H9 (cell line): ENCODE results near the gene TPP1. TPM values are rescaled to one million over a fixed set of nuclear protein-coding genes. Genes with fewer than 3 reads are reported as not detected.

Source experiments
- DNase-seq: peaks from one replicate; pipeline ENCODE4 v3.0.0-alpha.2; 2017
- H2AFZ ChIP-seq: one replicate; pipeline ENCODE4 v1.6.1; 2013; ENCODE audit warnings: mild to moderate bottlenecking, low read length, control low read depth, moderate library complexity
- H2AK5ac ChIP-seq: 2 replicates; pipeline ENCODE4 v1.6.1; 2013; ENCODE audit warnings: low read length, control low read depth, mixed read lengths; ENCODE audit not compliant: insufficient read length
- H2BK120ac ChIP-seq: one replicate; pipeline ENCODE4 v1.6.1; 2013; ENCODE audit warnings: low read depth, mild to moderate bottlenecking, low read length, control low read depth, inconsistent platforms; ENCODE audit not compliant: poor library complexity, severe bottlenecking
- H2BK12ac ChIP-seq: 2 replicates; pipeline ENCODE4 v1.6.1; 2013; ENCODE audit warnings: low read length, control low read depth, mixed read lengths, low read depth; ENCODE audit not compliant: insufficient read length
- H2BK15ac ChIP-seq: 2 replicates; pipeline ENCODE4 v1.6.1; 2013; ENCODE audit warnings: low read depth, low read length, control low read depth
- H2BK20ac ChIP-seq: one replicate; pipeline ENCODE4 v1.6.1; 2013; ENCODE audit warnings: low read depth, mild to moderate bottlenecking, low read length, control low read depth, inconsistent platforms; ENCODE audit not compliant: poor library complexity, severe bottlenecking
- H2BK5ac ChIP-seq: 2 replicates; pipeline ENCODE4 v1.6.1; 2013; ENCODE audit warnings: low read length, control low read depth, mixed read lengths; ENCODE audit not compliant: insufficient read length
- H3K14ac ChIP-seq: 2 replicates; pipeline ENCODE4 v1.6.1; 2013; ENCODE audit warnings: low read length, control low read depth; ENCODE audit not compliant: insufficient read depth
- H3K18ac ChIP-seq: 2 replicates; pipeline ENCODE4 v1.6.1; 2013; ENCODE audit warnings: low read depth, mild to moderate bottlenecking, mixed read lengths, low read length, control low read depth; ENCODE audit not compliant: insufficient read length
- H3K23ac ChIP-seq: 2 replicates; pipeline ENCODE4 v1.6.1; 2013; ENCODE audit warnings: low read length, control low read depth, mixed read lengths, low read depth; ENCODE audit not compliant: insufficient read length
- H3K23me2 ChIP-seq: 2 replicates; pipeline ENCODE4 v1.6.1; 2013; ENCODE audit warnings: low read depth, mild to moderate bottlenecking, mixed read lengths, low read length, control low read depth; ENCODE audit not compliant: insufficient read length, poor library complexity, severe bottlenecking
- H3K27ac ChIP-seq: 2 replicates; pipeline ENCODE4 v1.5.1; 2013; ENCODE audit warnings: low read length, control low read depth, mixed read lengths, low read depth; ENCODE audit not compliant: insufficient read length
- H3K27me3 ChIP-seq: 2 replicates; pipeline ENCODE4 v1.6.1; 2013; ENCODE audit warnings: low read length, control low read depth, inconsistent platforms; ENCODE audit not compliant: insufficient read depth
- H3K4ac ChIP-seq: 2 replicates; pipeline ENCODE4 v1.6.1; 2013; ENCODE audit warnings: low read depth, mild to moderate bottlenecking, control low read depth, inconsistent platforms, low read length, moderate library complexity
- H3K4me1 ChIP-seq: 2 replicates; pipeline ENCODE4 v1.6.1; 2013; ENCODE audit warnings: low read length, control low read depth, inconsistent platforms; ENCODE audit not compliant: insufficient read depth
- H3K4me2 ChIP-seq: 2 replicates; pipeline ENCODE4 v1.6.1; 2013; ENCODE audit warnings: low read length, control low read depth, mixed read lengths; ENCODE audit not compliant: insufficient read length, insufficient read depth
- H3K56ac ChIP-seq: 2 replicates; pipeline ENCODE4 v1.6.1; 2013; ENCODE audit warnings: low read depth, mild to moderate bottlenecking, mixed read lengths, low read length, control low read depth; ENCODE audit not compliant: insufficient read length
- H3K79me1 ChIP-seq: 2 replicates; pipeline ENCODE4 v1.6.1; 2013; ENCODE audit warnings: low read depth, mild to moderate bottlenecking, moderate library complexity, low read length, control low read depth, inconsistent platforms; ENCODE audit not compliant: insufficient read depth, poor library complexity, severe bottlenecking
- H3K79me2 ChIP-seq: 2 replicates; pipeline ENCODE4 v1.6.1; 2013; ENCODE audit warnings: low read length, control low read depth, inconsistent platforms; ENCODE audit not compliant: insufficient read depth
- H3K9ac ChIP-seq: 2 replicates; pipeline ENCODE4 v1.6.1; 2013; ENCODE audit warnings: low read length, control low read depth, mixed read lengths; ENCODE audit not compliant: insufficient read length; ENCODE audit errors: extremely low read depth
- H3K9me3 ChIP-seq: one replicate; pipeline ENCODE4 v1.6.1; 2013; ENCODE audit warnings: low read depth, low read length, inconsistent platforms; ENCODE audit not compliant: control insufficient read depth
- H3T11ph ChIP-seq: one replicate; pipeline ENCODE4 v1.6.1; 2013; ENCODE audit warnings: mild to moderate bottlenecking, low read length, control low read depth, inconsistent platforms
- H4K20me1 ChIP-seq: one replicate; pipeline ENCODE4 v1.6.1; 2013; ENCODE audit not compliant: control insufficient read depth, insufficient read length, insufficient read depth
- H4K5ac ChIP-seq: 2 replicates; pipeline ENCODE4 v1.6.1; 2013; ENCODE audit warnings: low read depth, mild to moderate bottlenecking, mixed read lengths, low read length, control low read depth; ENCODE audit not compliant: insufficient read length
- H4K8ac ChIP-seq: replicated peaks from 2 replicates; pipeline ENCODE4 v1.6.1; 2013; ENCODE audit warnings: low read length, control low read depth, mixed read lengths, low read depth; ENCODE audit not compliant: insufficient read length
- H4K91ac ChIP-seq: 2 replicates; pipeline ENCODE4 v1.6.1; 2013; ENCODE audit warnings: low read depth, mild to moderate bottlenecking, moderate library complexity, mixed read lengths, low read length, control low read depth; ENCODE audit not compliant: insufficient read length
- H3K27ac Mint-ChIP-seq, 3 experiments: 2 replicates in 2 of 3; 3 replicates in 1 of 3; pipeline ENCODE4 v1.8.0; 2020 to 2021; ENCODE audit warnings: mixed read lengths in 3 of 3, mild to moderate bottlenecking in 1 of 3, moderate library complexity in 1 of 3
- H3K27me3 Mint-ChIP-seq: 2 replicates; pipeline ENCODE4 v1.8.0; 2021; ENCODE audit warnings: low read depth, mild to moderate bottlenecking, moderate library complexity, mixed read lengths
- H3K36me3 Mint-ChIP-seq, 3 experiments: 2 replicates in 2 of 3; 3 replicates in 1 of 3; pipeline ENCODE4 v1.8.0; 2020 to 2021; ENCODE audit warnings: low read depth in 3 of 3, mixed read lengths in 3 of 3; ENCODE audit not compliant: insufficient read depth in 1 of 3
- H3K4me1 Mint-ChIP-seq, 2 experiments: 2 replicates each; pipeline ENCODE4 v1.8.0; 2020; ENCODE audit warnings: mixed read lengths in 2 of 2
- H3K4me3 Mint-ChIP-seq, 2 experiments: 2 replicates in 1 of 2; 3 replicates in 1 of 2; pipeline ENCODE4 v1.8.0; 2020 to 2021; ENCODE audit warnings: mild to moderate bottlenecking in 2 of 2, mixed read lengths in 2 of 2, moderate library complexity in 1 of 2
- H3K9me3 Mint-ChIP-seq, 2 experiments: 2 replicates in 1 of 2; 3 replicates in 1 of 2; pipeline ENCODE4 v1.8.0; 2020; ENCODE audit warnings: mild to moderate bottlenecking in 2 of 2, mixed read lengths in 2 of 2, moderate library complexity in 1 of 2
- CTCF ChIP-seq: fragments of 200-600 bp; sonication (generic); conservative IDR thresholded peaks from 3 replicates; pipeline ENCODE4 v1.8.0; 2021; ENCODE audit warnings: antibody characterized with exemption, mild to moderate bottlenecking
- WGBS: extraction: QIAGEN DNeasy Blood & Tissue Kit; methylation state at CpG from one replicate; pipeline ENCODE4 v1.1.7; 2013; ENCODE audit warnings: missing lambda C conversion rate, low lambda C conversion rate, mixed read lengths; ENCODE audit not compliant: insufficient read length; ENCODE audit errors: extremely low coverage; 5-methylcytosine and 5-hydroxymethylcytosine counted together
- total RNA-seq: library from RNA; stranded (reverse); gene quantifications from 2 replicates; pipeline ENCODE4 v1.2.1, GENCODE V29; 2021

The TPP1 gene
- total RNA-seq, 1 experiment from 2014 or later: 37.2 TPM

GRCh38 chr11:6646576-6646917, 27.3 kb upstream of the TPP1 start:
- no peak overlapping the region for H3K4me3 Mint-ChIP-seq
- no peak overlapping the region for H3K4ac ChIP-seq
- H2BK15ac ChIP-seq: no peak overlapping the region
- H2BK20ac ChIP-seq: no peak overlapping the region
- H4K20me1 ChIP-seq: no peaks in the 10 kb centered on the region
- H3K23ac ChIP-seq: no peak overlapping the region
- H4K5ac ChIP-seq: no peak overlapping the region
- no peak overlapping the region for H3K9ac ChIP-seq
- no peaks in the 10 kb centered on the region for H3K79me2 ChIP-seq
- no peaks in the 10 kb centered on the region for H3K4me1 Mint-ChIP-seq
- H3K23me2 ChIP-seq: no peaks in the 10 kb centered on the region
- no peak overlapping the region for H2AFZ ChIP-seq
- H3K56ac ChIP-seq: no peak overlapping the region
- H3K27ac ChIP-seq: no peak overlapping the region
- H3K4me1 ChIP-seq: peaks cover 2% of the 10 kb centered on the region; the same call in 1 of the 2 replicates
- no peak overlapping the region for H3K27ac Mint-ChIP-seq
- no peak overlapping the region for H3K4me2 ChIP-seq
- no peak overlapping the region for H2AK5ac ChIP-seq
- H4K8ac ChIP-seq: no peak overlapping the region
- no peaks in the 10 kb centered on the region for H3K9me3 ChIP-seq
- H2BK5ac ChIP-seq: no peak overlapping the region
- 0 out of 2 replicates have a peak, but pooled peaks cover under 1% of the 10 kb centered on the region for H3K27me3 ChIP-seq
- DNase-seq: no peak
- TF ChIP-seq CTCF: no peak
- H3K27me3 Mint-ChIP-seq: 0 out of 2 replicates have a peak, but pooled peaks cover 2% of the 10 kb centered on the region
- no peaks in the 10 kb centered on the region for H3K36me3 Mint-ChIP-seq
- H3K9me3 Mint-ChIP-seq: no peaks in the 10 kb centered on the region
- no peak overlapping the region for H3T11ph ChIP-seq
- no peak overlapping the region for H4K91ac ChIP-seq
- H3K14ac ChIP-seq: no peak overlapping the region
- no peak overlapping the region for H2BK120ac ChIP-seq
- no peak overlapping the region for H2BK12ac ChIP-seq
- H3K18ac ChIP-seq: no peak overlapping the region
- no peaks in the 10 kb centered on the region for H3K79me1 ChIP-seq
- no CpG with 5 or more reads among the region's 3 CpGs for WGBS
